SK-N-SH (cell line): Measurements from ENCODE around the gene FKBP6. TPM values are rescaled to one million over a fixed set of nuclear protein-coding genes. Genes with fewer than 3 reads are reported as not detected.
A peak's percentile ranks its signal among the peaks of the same experiment; 100 is the strongest.

Source experiments
- CTCF ChIA-PET: fragments of 300-600, 350-600 bp; formaldehyde crosslinking; extraction: SDS; loops from one replicate; lab custom pipeline; 2021; lab: Yijun Ruan, JAX
- POLR2A ChIA-PET: fragments of 350-600 bp; sonication (Branson Sonifier 250); formaldehyde crosslinking; extraction: SDS; loops from one replicate; lab custom pipeline; 2020; ENCODE audit warnings: antibody characterized with exemption, inconsistent platforms; lab: Yijun Ruan, JAX
- DNase-seq: peaks from one replicate; pipeline ENCODE4 v3.0.0; 2012
- H2AFZ ChIP-seq: fragments of 200-600 bp; sonication (generic); 2 replicates; pipeline ENCODE4 v1.8.1; 2016; ENCODE audit warnings: antibody characterized with exemption, mild to moderate bottlenecking, low read depth
- H3F3A ChIP-seq: fragments of 200-600 bp; sonication (generic); replicated peaks from 2 replicates; pipeline ENCODE3; 2016; ENCODE audit warnings: antibody characterized with exemption, mild to moderate bottlenecking; ENCODE audit not compliant: insufficient read depth
- H3K27ac ChIP-seq, 2 experiments: fragments of 200-500 bp in 1 of 2; fragments of 200-600 bp in 1 of 2; sonication (Bioruptor generic) in 1 of 2; sonication (generic), shearing (Covaris generic) in 1 of 2; 2 replicates each; pipeline versions ENCODE4 v1.5.1 to v1.6.1; 2014 to 2016; ENCODE audit warnings: low read depth in 2 of 2, inconsistent platforms in 1 of 2, low read length in 1 of 2, mild to moderate bottlenecking in 1 of 2, mixed read lengths in 1 of 2
- H3K27me3 ChIP-seq: fragments of 200-600 bp; sonication (generic), shearing (Covaris generic); 2 replicates; pipeline ENCODE4 v1.6.1; 2016; ENCODE audit warnings: mixed run types; ENCODE audit not compliant: insufficient read depth
- H3K36me3 ChIP-seq, 2 experiments: fragments of 200-500 bp in 1 of 2; fragments of 200-600 bp in 1 of 2; sonication (Bioruptor generic) in 1 of 2; sonication (generic) in 1 of 2; replicated peaks in 1 of 2; 2 replicates each; pipeline versions ENCODE3 to v1.5.1; 2014 to 2016; ENCODE audit warnings: low read length in 1 of 2, mild to moderate bottlenecking in 1 of 2; ENCODE audit not compliant: insufficient read depth in 2 of 2, control insufficient read depth in 1 of 2
- H3K4me1 ChIP-seq, 2 experiments: fragments of 200-500 bp in 1 of 2; fragments of 200-600 bp in 1 of 2; sonication (Bioruptor generic) in 1 of 2; sonication (generic), shearing (Covaris generic) in 1 of 2; 2 replicates each; pipeline versions ENCODE4 v1.5.1 to v1.6.1; 2014 to 2016; ENCODE audit warnings: low read depth in 1 of 2, low read length in 1 of 2, mixed run types in 1 of 2; ENCODE audit not compliant: insufficient read depth in 2 of 2, control insufficient read depth in 1 of 2
- H3K4me2 ChIP-seq: fragments of 200-600 bp; sonication (generic), shearing (Covaris generic); 2 replicates; pipeline ENCODE4 v1.6.1; 2017; ENCODE audit warnings: mixed run types
- H3K4me3 ChIP-seq, 2 experiments: fragments of 200-500 bp in 1 of 2; fragments of 200-600 bp in 1 of 2; sonication (Bioruptor generic) in 1 of 2; sonication (generic), shearing (Covaris generic) in 1 of 2; 2 replicates each; pipeline versions ENCODE4 v1.5.1 to v1.8.1; 2014 to 2016; ENCODE audit warnings: low read depth in 2 of 2, inconsistent platforms in 1 of 2, low read length in 1 of 2, mild to moderate bottlenecking in 1 of 2, mixed read lengths in 1 of 2, moderate library complexity in 1 of 2
- H3K79me2 ChIP-seq: fragments of 200-600 bp; sonication (generic); 2 replicates; pipeline ENCODE4 v1.8.1; 2017; ENCODE audit warnings: mild to moderate bottlenecking; ENCODE audit not compliant: insufficient read depth
- H3K9ac ChIP-seq: fragments of 200-600 bp; sonication (generic); 2 replicates; pipeline ENCODE4 v1.6.1; 2017; ENCODE audit warnings: mixed run types
- H3K9me2 ChIP-seq: fragments of 200-600 bp; sonication (generic); 2 replicates; pipeline ENCODE4 v1.6.1; 2017; ENCODE audit warnings: mixed run types
- H3K9me3 ChIP-seq: fragments of 200-600 bp; sonication (generic); 2 replicates; pipeline ENCODE4 v1.6.1; 2017; ENCODE audit warnings: mixed run types, mild to moderate bottlenecking, moderate library complexity
- H4K20me1 ChIP-seq: fragments of 200-600 bp; sonication (generic); 2 replicates; pipeline ENCODE4 v1.6.1; 2017; ENCODE audit warnings: mild to moderate bottlenecking, mixed run types; ENCODE audit not compliant: insufficient read depth
- ELF1 ChIP-seq: IDR thresholded peaks from 2 replicates; pipeline ENCODE4 v1.4.0; 2012
- EZH2phosphoT487 ChIP-seq: fragments of 200-600 bp; sonication (generic); IDR thresholded peaks from 2 replicates; pipeline ENCODE4 v1.6.1; 2017; ENCODE audit warnings: low read depth, mixed run types, mild to moderate bottlenecking, antibody characterized with exemption, moderate library complexity, borderline replicate concordance
- FOSL2 ChIP-seq: IDR thresholded peaks from 2 replicates; pipeline ENCODE4 v1.4.0; 2012; ENCODE audit warnings: low read depth, mild to moderate bottlenecking, moderate library complexity, borderline replicate concordance
- FOXM1 ChIP-seq: IDR thresholded peaks from 2 replicates; pipeline ENCODE4 v1.4.0; 2012; ENCODE audit warnings: low read depth, mild to moderate bottlenecking
- GATA2 ChIP-seq: sonication (generic); formaldehyde crosslinking; IDR thresholded peaks from 2 replicates; pipeline ENCODE4 v1.5.0; 2020; ENCODE audit warnings: mild to moderate bottlenecking, missing genetic modification reagents
- MEF2A ChIP-seq: IDR thresholded peaks from 2 replicates; pipeline ENCODE4 v1.4.0; 2012; ENCODE audit warnings: low read depth, borderline replicate concordance
- NFIC ChIP-seq: IDR thresholded peaks from 2 replicates; pipeline ENCODE4 v1.4.0; 2012; ENCODE audit warnings: borderline replicate concordance
- POLR2AphosphoS5 ChIP-seq: IDR thresholded peaks from 2 replicates; pipeline ENCODE4 v1.6.1; 2012; ENCODE audit warnings: low read depth, low read length
- RXRA ChIP-seq: IDR thresholded peaks from 2 replicates; pipeline ENCODE4 v1.4.0; 2012; ENCODE audit warnings: low read depth, mild to moderate bottlenecking, borderline replicate concordance
- TAF1 ChIP-seq: IDR thresholded peaks from 2 replicates; pipeline ENCODE4 v1.6.1; 2012; ENCODE audit warnings: low read depth, mild to moderate bottlenecking, low read length, moderate library complexity, borderline replicate concordance
- YY1 ChIP-seq: IDR thresholded peaks from 2 replicates; pipeline ENCODE4 v1.4.0; 2012; ENCODE audit warnings: low read depth, mild to moderate bottlenecking
- WGBS: methylation state at CpG from one replicate; pipeline ENCODE4 v1.1.6; 2017; ENCODE audit warnings: low lambda C conversion rate; 5-methylcytosine and 5-hydroxymethylcytosine counted together
- polyA plus RNA-seq, 3 experiments: library from polyadenylated mRNA; depleted of rRNA; stranded (reverse); fragments of >200 nt; gene quantifications; 2 replicates each; pipeline ENCODE4 v1.2.3, GENCODE V29; 2012
- TF ChIP-seq, protein P1 (sequence below): fragments of 150-350 bp; IDR thresholded peaks from 2 replicates; pipeline ENCODE4 v1.6.1; 2016; ENCODE audit warnings: mild to moderate bottlenecking, low read depth, low read length
- TF ChIP-seq, protein P2 (sequence below): IDR thresholded peaks from 2 replicates; pipeline ENCODE4 v1.6.1; 2012; ENCODE audit warnings: mild to moderate bottlenecking, low read depth, low read length, moderate library complexity

The FKBP6 gene
- polyA plus RNA-seq, 1 of the 3 experiments (the other 2 are of a cell fraction), result not detected

DNA sequence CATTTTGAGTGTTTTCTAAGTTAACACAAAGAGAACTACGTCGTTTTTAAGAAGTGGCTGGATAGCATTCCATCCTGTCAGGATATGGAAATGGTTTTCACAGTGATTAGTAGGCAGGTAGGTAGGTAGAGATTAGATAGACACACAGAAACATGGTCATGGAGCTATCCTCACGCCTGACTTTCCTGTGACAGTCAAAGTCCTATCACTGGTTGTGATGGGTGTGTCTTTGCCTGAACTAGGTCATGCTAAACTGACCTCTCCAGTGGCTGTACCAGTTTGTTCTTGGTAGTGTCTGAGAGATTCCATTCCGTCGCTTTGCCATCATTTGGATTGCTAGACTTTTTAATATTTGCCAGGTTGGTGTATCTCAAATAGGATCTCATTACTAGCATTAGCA, 28.2 kb downstream of the FKBP6 start:
- 82% methylated on average over 5 of the region's 5 CpGs for WGBS
- Histone ChIP-seq H3K9me3 (no peaks in the 10 kb centered on the region), H3K9me2 (no peaks in the 10 kb centered on the region), H3F3A (no peaks in the 10 kb centered on the region), H3K4me3 (no peak overlapping the region), H3K27ac (no peak overlapping the region), H3K4me1 (peaks cover 0 to 4% of the 10 kb centered on the region in 2 experiments; a peak in 1 of 4 replicates), H3K9ac (no peak overlapping the region), H3K27me3 (peaks cover 21% of the 10 kb centered on the region; the same call in 1 of the 2 replicates), H3K36me3 (no peaks in the 10 kb centered on the region), H2AFZ (no peak overlapping the region), H3K79me2 (no peaks in the 10 kb centered on the region), H4K20me1 (no peaks in the 10 kb centered on the region), H3K4me2 (no peak overlapping the region)
- ChIA-PET CTCF (interaction anchor here (0.7 to 7.7 kb wide), 3 partner anchors 14 to 95 kb away, joined by 3 to 44 read pairs (median 6); no protein-coding TSS in a partner anchor), POLR2A (no interaction called here)
- no peak for DNase-seq
- TF ChIP-seq, protein P1, sequence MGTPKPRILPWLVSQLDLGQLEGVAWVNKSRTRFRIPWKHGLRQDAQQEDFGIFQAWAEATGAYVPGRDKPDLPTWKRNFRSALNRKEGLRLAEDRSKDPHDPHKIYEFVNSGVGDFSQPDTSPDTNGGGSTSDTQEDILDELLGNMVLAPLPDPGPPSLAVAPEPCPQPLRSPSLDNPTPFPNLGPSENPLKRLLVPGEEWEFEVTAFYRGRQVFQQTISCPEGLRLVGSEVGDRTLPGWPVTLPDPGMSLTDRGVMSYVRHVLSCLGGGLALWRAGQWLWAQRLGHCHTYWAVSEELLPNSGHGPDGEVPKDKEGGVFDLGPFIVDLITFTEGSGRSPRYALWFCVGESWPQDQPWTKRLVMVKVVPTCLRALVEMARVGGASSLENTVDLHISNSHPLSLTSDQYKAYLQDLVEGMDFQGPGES, result no peak

DNA sequence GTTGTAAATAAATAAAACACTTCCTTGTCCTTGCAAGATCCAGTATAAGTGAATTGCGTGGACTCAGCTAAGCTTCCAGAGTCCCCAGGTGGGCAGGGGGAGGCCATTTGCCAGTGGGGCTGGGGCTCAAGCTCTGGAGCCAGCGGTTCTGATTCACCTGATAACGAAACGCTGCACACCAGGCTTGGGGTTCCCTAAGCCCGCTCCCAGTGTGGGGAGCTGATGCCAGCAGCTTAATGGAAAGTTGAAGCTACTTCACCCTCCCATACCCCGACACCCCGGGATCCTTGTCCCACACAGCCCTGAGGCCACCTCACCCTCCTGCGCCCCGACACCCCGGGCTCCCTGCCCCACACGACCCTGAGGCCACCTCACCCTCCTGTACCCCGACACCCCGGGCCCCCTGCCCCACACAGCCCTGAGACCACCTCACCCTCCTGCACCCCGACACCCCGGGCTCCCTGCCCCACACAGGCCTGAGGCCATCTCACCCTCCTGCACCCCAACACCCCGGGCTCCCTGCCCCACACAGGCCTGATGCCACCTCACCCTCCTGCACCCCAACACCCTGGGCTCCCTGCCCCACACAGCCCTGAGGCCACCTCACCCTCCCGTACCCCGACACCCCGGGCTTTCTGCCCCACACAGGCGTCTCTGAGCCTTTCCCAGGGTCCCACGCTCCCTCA, 30.8 kb downstream of the FKBP6 start:
- Histone ChIP-seq H3K9ac (no peak overlapping the region), H3K79me2 (no peaks in the 10 kb centered on the region), H3K4me2 (peak overlapping the region; percentile 16; the same call in 1 of the 2 replicates), H3F3A (no peaks in the 10 kb centered on the region), H3K36me3 (no peaks in the 10 kb centered on the region), H3K9me3 (no peaks in the 10 kb centered on the region), H3K4me1 (peaks cover 0 to 4% of the 10 kb centered on the region in 2 experiments; a peak in 1 of 4 replicates), H3K9me2 (no peaks in the 10 kb centered on the region), H3K27me3 (peaks cover 28% of the 10 kb centered on the region; the same call in 1 of the 2 replicates), H3K27ac (no peak overlapping the region), H3K4me3 (no peak overlapping the region), H4K20me1 (no peaks in the 10 kb centered on the region), H2AFZ (0 out of 2 replicates have a peak overlapping the region, but pooled peaks have one; percentile 43)
- ChIA-PET POLR2A (no interaction called here), CTCF (interaction anchor here (0.5 to 3.0 kb wide), 6 partner anchors 13 to 666 kb away, joined by 3 to 15 read pairs (median 6); no protein-coding TSS in a partner anchor)
- DNase-seq, result peak; percentile 39
- TF ChIP-seq RXRA, result no peak
- 67% methylated on average over 16 of the region's 21 CpGs for WGBS

DNA sequence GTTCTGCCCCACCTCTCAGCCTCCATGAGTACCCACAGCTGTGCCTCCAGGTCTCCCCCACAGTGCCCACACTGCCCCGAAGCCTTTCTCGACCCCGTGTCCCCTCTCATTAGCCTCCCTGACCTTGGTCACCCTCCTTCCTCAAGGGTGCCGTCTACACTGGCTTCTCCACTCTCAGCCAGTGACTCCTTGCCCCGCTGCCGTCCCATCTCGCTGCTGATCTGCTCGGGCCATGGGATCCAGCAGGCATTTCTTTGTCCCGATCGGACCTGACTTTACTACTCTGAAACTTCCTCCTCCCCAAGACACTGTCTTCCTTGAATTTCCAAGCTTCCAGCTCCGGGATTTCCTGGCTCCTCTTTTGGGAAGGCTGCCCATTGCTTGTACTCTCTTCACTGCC, 31.3 kb downstream of the FKBP6 start:
- no peaks in the 10 kb centered on the region for H3K9me3 ChIP-seq
- no peak overlapping the region for H2AFZ ChIP-seq
- no peak for DNase-seq
- TF ChIP-seq TAF1, result no peak
- no peak for TF ChIP-seq FOXM1
- TF ChIP-seq MEF2A, result no peak
- TF ChIP-seq EZH2phosphoT487, result no peak
- TF ChIP-seq YY1, result no peak
- TF ChIP-seq RXRA, result no peak
- no peak for TF ChIP-seq ELF1
- no peak for TF ChIP-seq GATA2 (CRISPR knock-in tag)
- no peak for TF ChIP-seq NFIC
- TF ChIP-seq, protein P2, sequence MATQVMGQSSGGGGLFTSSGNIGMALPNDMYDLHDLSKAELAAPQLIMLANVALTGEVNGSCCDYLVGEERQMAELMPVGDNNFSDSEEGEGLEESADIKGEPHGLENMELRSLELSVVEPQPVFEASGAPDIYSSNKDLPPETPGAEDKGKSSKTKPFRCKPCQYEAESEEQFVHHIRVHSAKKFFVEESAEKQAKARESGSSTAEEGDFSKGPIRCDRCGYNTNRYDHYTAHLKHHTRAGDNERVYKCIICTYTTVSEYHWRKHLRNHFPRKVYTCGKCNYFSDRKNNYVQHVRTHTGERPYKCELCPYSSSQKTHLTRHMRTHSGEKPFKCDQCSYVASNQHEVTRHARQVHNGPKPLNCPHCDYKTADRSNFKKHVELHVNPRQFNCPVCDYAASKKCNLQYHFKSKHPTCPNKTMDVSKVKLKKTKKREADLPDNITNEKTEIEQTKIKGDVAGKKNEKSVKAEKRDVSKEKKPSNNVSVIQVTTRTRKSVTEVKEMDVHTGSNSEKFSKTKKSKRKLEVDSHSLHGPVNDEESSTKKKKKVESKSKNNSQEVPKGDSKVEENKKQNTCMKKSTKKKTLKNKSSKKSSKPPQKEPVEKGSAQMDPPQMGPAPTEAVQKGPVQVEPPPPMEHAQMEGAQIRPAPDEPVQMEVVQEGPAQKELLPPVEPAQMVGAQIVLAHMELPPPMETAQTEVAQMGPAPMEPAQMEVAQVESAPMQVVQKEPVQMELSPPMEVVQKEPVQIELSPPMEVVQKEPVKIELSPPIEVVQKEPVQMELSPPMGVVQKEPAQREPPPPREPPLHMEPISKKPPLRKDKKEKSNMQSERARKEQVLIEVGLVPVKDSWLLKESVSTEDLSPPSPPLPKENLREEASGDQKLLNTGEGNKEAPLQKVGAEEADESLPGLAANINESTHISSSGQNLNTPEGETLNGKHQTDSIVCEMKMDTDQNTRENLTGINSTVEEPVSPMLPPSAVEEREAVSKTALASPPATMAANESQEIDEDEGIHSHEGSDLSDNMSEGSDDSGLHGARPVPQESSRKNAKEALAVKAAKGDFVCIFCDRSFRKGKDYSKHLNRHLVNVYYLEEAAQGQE, result no peak
- TF ChIP-seq POLR2AphosphoS5, result no peak
- no peak for TF ChIP-seq FOSL2
- ChIA-PET CTCF (interaction anchor here (3.0 kb wide), 1 partner anchor 92 kb away, joined by 15 read pairs; no protein-coding TSS in a partner anchor), POLR2A (no interaction called here)
- no peaks in the 10 kb centered on the region for H3K79me2 ChIP-seq
- no peaks in the 10 kb centered on the region for H3K36me3 ChIP-seq
- H3K4me1 ChIP-seq, result peaks cover 0 to 4% of the 10 kb centered on the region in 2 experiments; a peak in 1 of 4 replicates
- no peak overlapping the region for H3K4me3 ChIP-seq
- H3K27me3 ChIP-seq, result peaks cover 33% of the 10 kb centered on the region; the same call in 1 of the 2 replicates
- H3K4me2 ChIP-seq, result no peak overlapping the region
- no peaks in the 10 kb centered on the region for H3K9me2 ChIP-seq
- H3K9ac ChIP-seq, result no peak overlapping the region
- 76% methylated on average over 11 of the region's 11 CpGs for WGBS
- no peaks in the 10 kb centered on the region for H4K20me1 ChIP-seq
- no peaks in the 10 kb centered on the region for H3F3A ChIP-seq
- H3K27ac ChIP-seq, result no peak overlapping the region
